Measurements from ENCODE around the gene GBA2.

The GBA2 gene

GRCh38 chr9:35714123-35714522 lies 34.9 kb downstream of the GBA2 start:
- DNase-seq: no peak

GRCh38 chr9:35713578-35713977 lies 35.5 kb downstream of the GBA2 start:
- no peak for DNase-seq

- no peak for DNase-seq
These were observed 36.1 kb downstream of the GBA2 start for GRCh38 chr9:35712762-35713400.

DNA sequence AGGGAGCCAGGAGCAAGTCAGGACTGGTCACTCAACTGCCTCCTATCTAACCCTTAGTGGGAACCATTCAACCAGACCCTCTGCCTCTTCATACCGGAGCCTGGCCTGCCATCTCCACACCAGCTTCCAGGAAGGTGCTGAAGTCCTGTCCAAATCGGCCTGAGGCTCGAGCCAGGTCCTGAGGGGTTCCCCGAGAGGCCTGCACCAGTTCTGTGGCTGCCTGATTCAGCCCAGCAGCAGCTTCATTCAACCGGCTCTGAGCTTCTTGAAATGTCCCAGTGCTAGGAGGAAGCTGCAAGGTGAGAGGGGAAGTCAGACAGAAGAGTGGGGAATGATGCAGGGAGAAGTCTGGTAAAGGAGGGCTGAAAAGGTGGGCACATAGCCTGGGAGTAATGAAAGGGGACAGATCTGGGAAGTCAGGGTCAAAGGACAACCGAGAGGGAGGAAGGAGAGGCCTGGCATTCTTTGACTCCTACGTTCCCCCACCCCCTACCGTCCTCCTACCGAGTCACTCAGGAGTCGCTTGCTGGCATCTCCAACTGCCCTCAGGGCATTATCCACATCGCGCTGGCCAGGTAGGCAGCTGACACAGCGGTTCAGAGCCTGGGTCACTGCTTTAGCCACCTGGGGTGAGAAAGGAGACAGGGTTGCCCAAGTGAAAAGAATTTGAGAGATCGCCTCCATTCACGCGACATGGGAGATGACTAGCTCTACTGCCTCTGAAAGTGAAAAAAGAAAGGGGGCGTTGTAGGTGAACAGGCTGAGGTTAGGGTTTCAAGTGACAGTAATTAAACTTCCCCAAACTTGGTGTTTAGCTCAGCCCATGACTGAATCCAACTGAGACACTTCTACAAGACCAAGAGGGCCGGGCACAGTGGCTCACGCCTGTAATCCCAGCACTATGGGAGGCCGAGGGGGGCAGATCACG lies 37.3 kb downstream of the GBA2 start:
- no peak for DNase-seq

GRCh38 chr9:35710818-35711500 lies 38.1 kb downstream of the GBA2 start:
- DNase-seq: no peak

DNA sequence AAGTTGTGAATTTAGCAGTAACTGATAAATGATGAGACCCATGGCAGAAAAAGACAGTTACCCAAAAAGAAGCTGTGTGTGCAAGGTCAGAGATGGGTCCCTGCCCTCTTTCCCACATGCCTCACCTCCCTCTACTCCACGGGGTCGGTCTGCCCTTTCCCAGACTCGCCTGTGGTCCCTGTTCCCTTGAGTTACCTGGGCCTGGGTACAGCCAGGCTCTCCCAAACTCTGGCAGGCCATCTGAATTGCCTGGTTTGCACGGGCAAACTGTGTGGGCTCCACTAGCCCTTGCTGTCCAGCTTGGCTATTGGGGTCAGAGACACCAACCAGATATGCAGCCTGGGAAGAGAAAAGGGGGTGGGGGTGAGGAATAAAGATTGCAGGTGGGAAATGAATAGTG lies 40.9 kb downstream of the GBA2 start:
- DNase-seq: no peak

- no peak for DNase-seq
These were observed 42.1 kb downstream of the GBA2 start for GRCh38 chr9:35706951-35707350.

- DNase-seq: no peak
These were observed 43.1 kb downstream of the GBA2 start for GRCh38 chr9:35705836-35706430.

GRCh38 chr9:35705372-35705771 lies 43.7 kb downstream of the GBA2 start:
- DNase-seq: no peak

GRCh38 chr9:35703906-35704672 lies 44.9 kb downstream of the GBA2 start:
- DNase-seq: no peak

DNA sequence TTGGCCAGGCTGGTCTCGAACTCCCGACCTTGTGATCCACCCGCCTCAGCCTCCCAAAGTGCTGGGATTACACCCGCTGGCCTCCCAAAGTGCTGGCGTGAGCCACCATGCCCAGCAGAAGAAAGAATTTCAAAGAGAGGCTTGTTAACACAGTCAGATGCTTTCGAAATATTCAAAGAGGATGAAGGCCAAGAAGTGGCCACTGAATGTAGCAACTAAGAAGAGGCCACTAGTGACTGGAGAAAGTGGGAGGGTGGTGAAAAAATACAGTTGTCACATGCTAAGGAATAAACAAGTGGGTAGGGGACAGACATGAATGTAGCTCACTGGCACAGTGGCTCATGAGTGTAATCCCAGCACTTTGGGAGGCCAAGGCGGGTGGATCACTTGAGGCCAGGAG lies 46.3 kb downstream of the GBA2 start:
- DNase-seq: no peak

GRCh38 chr9:35700942-35701341 lies 48.1 kb downstream of the GBA2 start:
- DNase-seq: no peak

DNA sequence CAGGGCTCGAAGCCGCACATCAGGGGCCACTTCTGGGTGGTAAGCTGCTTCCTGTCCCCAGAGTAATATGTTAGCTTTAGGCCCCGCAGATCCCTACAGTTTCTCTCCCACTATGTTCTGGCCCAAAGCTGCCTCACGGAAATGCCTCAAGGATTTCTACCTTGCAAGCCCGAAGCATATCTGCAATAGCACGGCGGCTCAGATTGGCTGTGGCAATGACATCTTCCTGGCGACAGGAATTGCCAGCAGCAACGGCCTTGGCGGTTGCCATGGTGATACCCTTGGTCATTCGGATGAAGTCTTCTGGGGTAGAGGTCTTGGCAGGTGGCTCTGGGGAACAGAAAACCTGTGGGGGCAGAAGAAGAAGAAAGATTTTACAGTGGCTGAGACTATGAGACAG lies 49.0 kb downstream of the GBA2 start:
- no peak for DNase-seq

DNA sequence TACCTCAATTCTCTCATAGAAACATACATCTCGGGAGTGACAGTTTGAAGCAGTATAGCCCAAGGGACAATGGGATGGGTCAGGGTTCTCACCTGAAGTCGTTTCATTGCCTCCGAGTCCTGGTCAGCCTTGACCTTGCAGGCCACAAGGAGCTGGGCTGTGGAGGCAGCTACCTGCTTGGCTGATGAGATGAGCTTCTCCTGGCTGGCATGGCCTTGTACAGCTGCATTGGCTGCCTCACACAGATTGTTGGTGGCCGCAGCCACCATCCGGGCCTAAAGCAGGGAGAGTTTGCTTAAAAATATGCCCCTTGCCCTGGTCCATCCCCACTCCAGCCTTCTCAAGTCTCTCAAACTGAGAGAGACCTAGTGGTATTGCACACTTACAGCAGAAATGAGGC lies 50.8 kb downstream of the GBA2 start:
- no peak for DNase-seq

DNA sequence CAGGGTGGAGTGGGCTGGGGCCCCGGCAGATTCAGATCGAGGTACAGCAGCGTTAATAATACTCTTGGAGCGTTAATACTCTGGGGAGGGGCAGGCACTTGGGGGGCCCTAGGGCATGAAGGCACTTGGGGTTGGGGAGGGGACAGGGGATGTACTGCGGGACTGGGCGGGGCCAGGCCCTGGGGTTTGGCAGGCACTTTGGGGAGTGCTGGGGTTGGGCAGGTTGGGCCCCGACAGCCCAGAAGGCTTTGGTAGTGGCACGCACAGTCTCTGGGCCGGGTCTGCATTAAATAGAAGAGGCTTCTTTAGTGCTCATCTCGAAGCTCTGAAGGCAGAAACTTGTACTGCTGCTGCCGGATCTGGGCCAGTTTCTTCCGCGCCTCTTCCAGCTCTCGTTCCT lies 51.5 kb downstream of the GBA2 start:
- DNase-seq: no peak

DNA sequence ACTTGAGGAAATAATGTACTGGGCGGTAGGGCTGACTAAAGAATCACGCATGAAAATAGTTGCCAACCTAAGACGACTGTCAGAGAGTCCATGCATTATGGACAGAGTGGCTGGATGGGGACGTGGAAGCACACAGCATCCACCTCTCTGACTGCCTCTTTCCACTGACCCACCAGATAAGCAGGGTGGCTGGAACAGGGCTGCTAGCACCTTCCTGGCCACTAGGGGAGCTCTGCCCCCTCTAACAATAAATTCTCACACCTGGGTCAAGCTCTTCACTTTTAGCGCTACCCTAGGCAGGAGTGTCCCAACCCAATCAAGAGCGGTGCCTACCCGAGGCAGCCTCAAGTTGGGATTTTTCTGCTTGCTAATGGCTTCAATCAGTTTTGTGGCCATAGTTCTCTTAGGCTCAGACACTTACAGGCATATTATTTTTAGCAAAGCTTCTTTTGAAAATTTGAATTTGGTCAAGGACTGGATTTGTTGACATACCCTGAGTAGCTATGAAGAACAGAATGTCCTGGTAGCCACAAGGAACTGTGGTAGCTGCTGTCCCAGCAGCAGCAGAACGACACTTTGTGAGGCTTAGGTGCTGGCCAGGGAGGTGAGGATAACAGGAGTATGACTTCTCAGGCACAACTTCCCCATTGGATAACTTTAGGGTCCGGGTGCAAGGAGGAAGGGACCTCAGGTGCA lies 52.4 kb downstream of the GBA2 start:
- peak; percentile 69 for DNase-seq

- no peak for DNase-seq
These were observed 53.1 kb downstream of the GBA2 start for GRCh38 chr9:35695943-35696401.

- no peak for DNase-seq
These were observed 57.2 kb downstream of the GBA2 start for GRCh38 chr9:35691757-35692301.

DNA sequence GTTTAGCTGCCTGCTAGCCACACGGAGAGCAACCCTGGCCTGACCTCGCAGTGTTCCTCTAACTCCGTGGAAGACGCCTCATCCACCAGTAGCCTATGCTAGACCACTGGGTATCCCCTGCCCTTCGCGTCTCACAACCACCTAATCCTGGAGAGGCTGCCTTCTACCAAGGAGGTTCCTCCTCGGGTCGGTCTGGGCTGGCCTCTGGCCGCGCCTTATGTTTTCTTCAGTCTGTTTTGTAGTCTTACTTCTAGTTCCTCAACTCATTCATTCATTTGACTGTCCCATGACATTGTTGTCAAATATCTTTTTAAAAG lies 57.7 kb downstream of the GBA2 start:
- DNase-seq: no peak

- peak; percentile 63 for DNase-seq
These were observed 58.3 kb downstream of the GBA2 start for GRCh38 chr9:35690614-35691333.

DNA sequence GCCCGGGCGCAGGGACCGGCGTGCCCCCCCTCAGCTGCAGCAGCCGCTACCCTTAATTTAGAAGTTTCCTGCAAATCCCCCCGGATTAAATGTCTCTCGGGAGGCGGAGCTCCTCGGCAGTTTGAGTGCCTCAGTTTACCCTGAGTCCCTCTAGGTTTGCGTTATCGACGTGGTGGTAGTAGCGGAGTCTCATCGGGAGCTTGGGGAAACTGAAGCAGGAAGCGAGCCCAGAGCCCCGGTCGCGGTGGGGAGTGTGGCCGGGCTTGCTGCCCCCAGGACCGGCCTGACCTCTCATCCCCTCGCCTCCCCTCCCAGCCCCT lies 58.8 kb downstream of the GBA2 start:
- DNase-seq: no peak

All from CD4-positive, alpha-beta T cell treated with Interleukin-6 for 4 hours (primary cell).